SK-N-SH treated with all-trans-retinoic acid at 6 μM for 48 hours (cell line): Measurements from ENCODE around the gene CNEP1R1.

ENCODE experiments used
- ARNTL ChIP-seq: fragments of 450-650 bp; formaldehyde crosslinking; IDR thresholded peaks from 2 replicates; pipeline ENCODE4 v1.5.0; 2020; ENCODE audit warnings: low read depth, mild to moderate bottlenecking, moderate library complexity, borderline replicate concordance
- CREB5 ChIP-seq: fragments of 250-450 bp; sonication (Bioruptor Pico); IDR thresholded peaks from 2 replicates; pipeline ENCODE4 v1.5.1; 2020; ENCODE audit warnings: low read depth, mild to moderate bottlenecking, moderate library complexity
- RARB ChIP-seq: fragments of 250-450 bp; sonication (Bioruptor Pico); IDR thresholded peaks from 2 replicates; pipeline ENCODE4 v1.8.0; 2021; ENCODE audit warnings: mild to moderate bottlenecking, moderate library complexity
- ZC3H10 ChIP-seq: fragments of 250-450 bp; sonication (Bioruptor Pico); IDR thresholded peaks from 2 replicates; pipeline ENCODE4 v1.5.1; 2021; ENCODE audit warnings: mild to moderate bottlenecking, moderate library complexity
- TF ChIP-seq, protein P1 (sequence below): fragments of 250-450 bp; sonication (Bioruptor Pico); IDR thresholded peaks from 2 replicates; pipeline ENCODE4 v1.8.0; 2020; ENCODE audit warnings: mild to moderate bottlenecking, moderate library complexity, borderline replicate concordance

- TF ChIP-seq CREB5 (CRISPR knock-in tag) (no peak), ZC3H10 (CRISPR knock-in tag) (no peak), ARNTL (CRISPR knock-in tag) (no peak), RARB (CRISPR knock-in tag) (no peak)
- TF ChIP-seq, protein P1, sequence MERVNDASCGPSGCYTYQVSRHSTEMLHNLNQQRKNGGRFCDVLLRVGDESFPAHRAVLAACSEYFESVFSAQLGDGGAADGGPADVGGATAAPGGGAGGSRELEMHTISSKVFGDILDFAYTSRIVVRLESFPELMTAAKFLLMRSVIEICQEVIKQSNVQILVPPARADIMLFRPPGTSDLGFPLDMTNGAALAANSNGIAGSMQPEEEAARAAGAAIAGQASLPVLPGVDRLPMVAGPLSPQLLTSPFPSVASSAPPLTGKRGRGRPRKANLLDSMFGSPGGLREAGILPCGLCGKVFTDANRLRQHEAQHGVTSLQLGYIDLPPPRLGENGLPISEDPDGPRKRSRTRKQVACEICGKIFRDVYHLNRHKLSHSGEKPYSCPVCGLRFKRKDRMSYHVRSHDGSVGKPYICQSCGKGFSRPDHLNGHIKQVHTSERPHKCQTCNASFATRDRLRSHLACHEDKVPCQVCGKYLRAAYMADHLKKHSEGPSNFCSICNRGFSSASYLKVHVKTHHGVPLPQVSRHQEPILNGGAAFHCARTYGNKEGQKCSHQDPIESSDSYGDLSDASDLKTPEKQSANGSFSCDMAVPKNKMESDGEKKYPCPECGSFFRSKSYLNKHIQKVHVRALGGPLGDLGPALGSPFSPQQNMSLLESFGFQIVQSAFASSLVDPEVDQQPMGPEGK = no peak
These were observed 29.3 kb upstream of the CNEP1R1 start for GRCh38 chr16:49995720-49996119.
